H1 (cell line): Measurements from ENCODE around the gene CACNA1B. TPM values are rescaled to one million over a fixed set of nuclear protein-coding genes. Genes with fewer than 3 reads are reported as not detected.

Experiments used
- CEBPB ChIP-seq: IDR thresholded peaks from 2 replicates; pipeline ENCODE4 v1.6.1; 2012; ENCODE audit warnings: low read depth, low read length
- JUN ChIP-seq: IDR thresholded peaks from 2 replicates; pipeline ENCODE4 v1.6.1; 2011; ENCODE audit warnings: low read depth, mild to moderate bottlenecking, improper control_type of control experiment, low read length
- RNF2 ChIP-seq: fragments of 200-900, 300-1000 bp; sonication (generic); IDR thresholded peaks from 2 replicates; pipeline ENCODE4 v1.7.1; 2016; ENCODE audit warnings: borderline replicate concordance, low read depth, mild to moderate bottlenecking, antibody characterized with exemption, low read length; ENCODE audit not compliant: poor library complexity, severe bottlenecking; ENCODE audit errors: missing control alignments
- SP1 ChIP-seq: IDR thresholded peaks from 2 replicates; pipeline ENCODE4 v1.6.1; 2011; ENCODE audit warnings: low read depth, low read length
- TBP ChIP-seq: IDR thresholded peaks from 2 replicates; pipeline ENCODE4 v1.6.1; 2011; ENCODE audit warnings: low read depth, low read length, improper control_type of control experiment
- YY1 ChIP-seq: IDR thresholded peaks from 2 replicates; pipeline ENCODE4 v1.6.1; 2011; ENCODE audit warnings: low read depth, mild to moderate bottlenecking, low read length
- polyA plus RNA-seq, 7 experiments: library from polyadenylated mRNA; depleted of rRNA in 3 of 7; stranded (reverse) in 5 of 7; unstranded in 2 of 7; fragments of >200 nt in 5 of 7; fragments of 200-250 nt in 2 of 7; gene quantifications; 1 replicate in 5 of 7; 2 replicates in 1 of 7; 4 replicates in 1 of 7; pipeline versions ENCODE4 v1.2.1 to v1.2.3, GENCODE V29; 2011 to 2013; ENCODE audit warnings: missing spikeins in 2 of 7, mixed read lengths in 2 of 7
- total RNA-seq: library from RNA; stranded (reverse); fragmentation: NEBNext Ultra II Directional; extraction: Animal tissue kit (Norgen Biotek cat#: 25700); gene quantifications from 2 replicates; pipeline ENCODE4 v1.2.1, GENCODE V29; 2021

The CACNA1B gene
- total and polyA plus RNA-seq, 2 of the 8 experiments (the other 6 are each of a cell fraction or from before 2014, with no cell fraction given), result 1.5 to 5.7 TPM

GRCh38 chr9:137843355-137843754 is 34.2 kb upstream of the CACNA1B start (continued):
- TF ChIP-seq SP1 (no peak), YY1 (no peak), TBP (no peak), CEBPB (no peak), RNF2 (no peak), JUN (no peak)
- TF ChIP-seq, all 59 proteins: peak for 0
